Measurements from ENCODE around the gene PSME3IP1.

DNA sequence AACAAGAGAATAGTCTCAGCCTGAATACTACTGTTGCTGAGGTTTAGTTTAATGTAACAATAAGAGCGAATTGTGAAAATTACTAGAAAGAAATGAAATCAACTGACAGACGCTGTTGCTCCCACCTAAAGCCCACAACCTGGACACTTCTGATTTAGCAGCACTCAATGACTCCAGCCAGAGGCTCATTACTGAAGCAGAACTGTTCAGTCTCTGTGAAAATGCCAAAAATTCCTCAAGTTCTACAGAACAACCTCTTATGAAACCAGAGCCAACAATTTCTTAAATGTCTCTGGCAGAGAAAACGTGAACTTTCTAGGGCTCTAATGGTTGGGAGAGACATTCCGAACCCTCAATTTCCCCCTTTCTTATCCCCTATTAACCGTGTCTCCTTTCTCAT is 9.9 kb downstream of the PSME3IP1 start:
- TF ChIP-seq, protein P1, sequence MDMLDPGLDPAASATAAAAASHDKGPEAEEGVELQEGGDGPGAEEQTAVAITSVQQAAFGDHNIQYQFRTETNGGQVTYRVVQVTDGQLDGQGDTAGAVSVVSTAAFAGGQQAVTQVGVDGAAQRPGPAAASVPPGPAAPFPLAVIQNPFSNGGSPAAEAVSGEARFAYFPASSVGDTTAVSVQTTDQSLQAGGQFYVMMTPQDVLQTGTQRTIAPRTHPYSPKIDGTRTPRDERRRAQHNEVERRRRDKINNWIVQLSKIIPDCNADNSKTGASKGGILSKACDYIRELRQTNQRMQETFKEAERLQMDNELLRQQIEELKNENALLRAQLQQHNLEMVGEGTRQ (IDR thresholded peaks at IDR 0.05; ENCODE audit: borderline replicate concordance, low read depth, low read length): no peak
- TF ChIP-seq, protein P2, sequence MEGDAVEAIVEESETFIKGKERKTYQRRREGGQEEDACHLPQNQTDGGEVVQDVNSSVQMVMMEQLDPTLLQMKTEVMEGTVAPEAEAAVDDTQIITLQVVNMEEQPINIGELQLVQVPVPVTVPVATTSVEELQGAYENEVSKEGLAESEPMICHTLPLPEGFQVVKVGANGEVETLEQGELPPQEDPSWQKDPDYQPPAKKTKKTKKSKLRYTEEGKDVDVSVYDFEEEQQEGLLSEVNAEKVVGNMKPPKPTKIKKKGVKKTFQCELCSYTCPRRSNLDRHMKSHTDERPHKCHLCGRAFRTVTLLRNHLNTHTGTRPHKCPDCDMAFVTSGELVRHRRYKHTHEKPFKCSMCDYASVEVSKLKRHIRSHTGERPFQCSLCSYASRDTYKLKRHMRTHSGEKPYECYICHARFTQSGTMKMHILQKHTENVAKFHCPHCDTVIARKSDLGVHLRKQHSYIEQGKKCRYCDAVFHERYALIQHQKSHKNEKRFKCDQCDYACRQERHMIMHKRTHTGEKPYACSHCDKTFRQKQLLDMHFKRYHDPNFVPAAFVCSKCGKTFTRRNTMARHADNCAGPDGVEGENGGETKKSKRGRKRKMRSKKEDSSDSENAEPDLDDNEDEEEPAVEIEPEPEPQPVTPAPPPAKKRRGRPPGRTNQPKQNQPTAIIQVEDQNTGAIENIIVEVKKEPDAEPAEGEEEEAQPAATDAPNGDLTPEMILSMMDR (IDR thresholded peaks at IDR 0.05): no peak
- TF ChIP-seq, protein P3, sequence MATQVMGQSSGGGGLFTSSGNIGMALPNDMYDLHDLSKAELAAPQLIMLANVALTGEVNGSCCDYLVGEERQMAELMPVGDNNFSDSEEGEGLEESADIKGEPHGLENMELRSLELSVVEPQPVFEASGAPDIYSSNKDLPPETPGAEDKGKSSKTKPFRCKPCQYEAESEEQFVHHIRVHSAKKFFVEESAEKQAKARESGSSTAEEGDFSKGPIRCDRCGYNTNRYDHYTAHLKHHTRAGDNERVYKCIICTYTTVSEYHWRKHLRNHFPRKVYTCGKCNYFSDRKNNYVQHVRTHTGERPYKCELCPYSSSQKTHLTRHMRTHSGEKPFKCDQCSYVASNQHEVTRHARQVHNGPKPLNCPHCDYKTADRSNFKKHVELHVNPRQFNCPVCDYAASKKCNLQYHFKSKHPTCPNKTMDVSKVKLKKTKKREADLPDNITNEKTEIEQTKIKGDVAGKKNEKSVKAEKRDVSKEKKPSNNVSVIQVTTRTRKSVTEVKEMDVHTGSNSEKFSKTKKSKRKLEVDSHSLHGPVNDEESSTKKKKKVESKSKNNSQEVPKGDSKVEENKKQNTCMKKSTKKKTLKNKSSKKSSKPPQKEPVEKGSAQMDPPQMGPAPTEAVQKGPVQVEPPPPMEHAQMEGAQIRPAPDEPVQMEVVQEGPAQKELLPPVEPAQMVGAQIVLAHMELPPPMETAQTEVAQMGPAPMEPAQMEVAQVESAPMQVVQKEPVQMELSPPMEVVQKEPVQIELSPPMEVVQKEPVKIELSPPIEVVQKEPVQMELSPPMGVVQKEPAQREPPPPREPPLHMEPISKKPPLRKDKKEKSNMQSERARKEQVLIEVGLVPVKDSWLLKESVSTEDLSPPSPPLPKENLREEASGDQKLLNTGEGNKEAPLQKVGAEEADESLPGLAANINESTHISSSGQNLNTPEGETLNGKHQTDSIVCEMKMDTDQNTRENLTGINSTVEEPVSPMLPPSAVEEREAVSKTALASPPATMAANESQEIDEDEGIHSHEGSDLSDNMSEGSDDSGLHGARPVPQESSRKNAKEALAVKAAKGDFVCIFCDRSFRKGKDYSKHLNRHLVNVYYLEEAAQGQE (IDR thresholded peaks at IDR 0.05; ENCODE audit: low read depth, low read length): no peak
- TF ChIP-seq EP300 (IDR thresholded peaks at IDR 0.05; ENCODE audit: borderline replicate concordance in 1 of 2, low read depth in 1 of 2, low read length in 1 of 2) (no peak), POLR2AphosphoS5 (IDR thresholded peaks at IDR 0.05; ENCODE audit: low read depth, low read length) (no peak), JUND (IDR thresholded peaks at IDR 0.05) (no peak), MEF2A (IDR thresholded peaks at IDR 0.05; ENCODE audit: borderline replicate concordance, low read depth) (no peak), RAD21 (IDR thresholded peaks at IDR 0.05; ENCODE audit: low read length) (no peak), TAF1 (IDR thresholded peaks at IDR 0.05; ENCODE audit: borderline replicate concordance, low read depth, low read length) (no peak), FOXM1 (IDR thresholded peaks at IDR 0.05; ENCODE audit: low read depth) (no peak), MXI1 (IDR thresholded peaks at IDR 0.05; ENCODE audit: low read depth, low read length) (no peak), EZH2phosphoT487 (IDR thresholded peaks at IDR 0.05; ENCODE audit: borderline replicate concordance, low read depth) (no peak), TEAD4 (IDR thresholded peaks at IDR 0.05; ENCODE audit: borderline replicate concordance, insufficient read depth) (no peak)
